GM03348 (cell line): ENCODE data around the gene FNIP2.
"Not testable (repeated sequence)": the region's sequence is repeated elsewhere in the genome, so short reads cannot be mapped to it uniquely, and the experiment has no call there.

Source experiments
- DNase-seq: peaks from one replicate; pipeline ENCODE4 v3.0.0; 2012; ENCODE audit warnings: low spot score

The FNIP2 gene

DNA sequence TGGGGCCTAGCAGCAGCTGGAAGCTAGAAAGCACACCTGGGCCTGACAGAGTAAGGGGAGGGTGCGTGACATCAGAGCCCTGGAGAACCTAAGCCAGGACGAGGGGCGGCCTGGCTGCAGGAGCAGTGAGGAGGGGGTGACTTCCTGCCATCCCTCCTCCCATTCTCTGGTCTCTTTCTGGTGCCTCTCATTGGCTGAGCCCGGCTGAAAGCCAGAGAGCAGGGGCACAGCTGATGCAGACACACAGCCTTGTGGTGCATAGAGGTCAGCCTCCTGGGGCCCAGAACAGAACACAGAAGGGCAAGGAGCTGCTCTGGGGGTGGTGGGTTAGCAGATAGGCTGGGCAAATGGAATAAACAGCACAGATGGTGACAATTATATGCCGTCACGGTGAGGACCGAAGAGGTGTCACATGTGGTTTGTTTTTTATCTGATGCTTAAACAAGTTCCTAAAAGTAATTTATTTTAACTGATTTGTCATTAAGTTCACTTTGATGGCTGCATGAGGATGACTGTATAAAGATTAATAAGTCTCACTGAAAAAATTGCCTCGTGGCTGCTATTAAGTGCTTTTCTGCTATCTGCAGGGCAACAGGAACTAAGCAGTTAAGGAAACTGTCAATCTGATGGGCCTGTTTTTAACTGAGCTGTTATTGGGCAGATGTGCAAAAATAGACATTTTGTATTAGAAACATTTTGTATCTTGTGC is 102.0 kb downstream of the FNIP2 start:
- DNase-seq = no peak

DNA sequence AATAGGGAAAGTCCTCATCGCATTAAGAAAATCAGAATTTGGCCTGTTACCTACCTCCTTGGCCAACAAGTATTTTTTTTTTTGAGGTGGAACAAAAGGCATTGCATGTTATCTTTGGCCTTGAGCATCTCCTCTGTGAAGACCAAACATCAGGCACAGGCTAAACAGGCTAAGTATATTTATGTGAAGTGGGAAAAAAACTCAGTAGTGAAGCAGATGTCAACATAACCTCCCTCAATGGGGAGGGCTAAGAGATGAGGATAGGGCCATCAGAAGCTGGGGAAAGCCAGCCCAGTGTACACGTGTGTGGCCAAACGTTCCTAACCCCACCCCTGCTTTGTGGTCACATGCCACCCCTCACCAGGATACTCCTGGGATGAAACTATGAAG is 102.5 kb downstream of the FNIP2 start:
- no peak for DNase-seq

DNA sequence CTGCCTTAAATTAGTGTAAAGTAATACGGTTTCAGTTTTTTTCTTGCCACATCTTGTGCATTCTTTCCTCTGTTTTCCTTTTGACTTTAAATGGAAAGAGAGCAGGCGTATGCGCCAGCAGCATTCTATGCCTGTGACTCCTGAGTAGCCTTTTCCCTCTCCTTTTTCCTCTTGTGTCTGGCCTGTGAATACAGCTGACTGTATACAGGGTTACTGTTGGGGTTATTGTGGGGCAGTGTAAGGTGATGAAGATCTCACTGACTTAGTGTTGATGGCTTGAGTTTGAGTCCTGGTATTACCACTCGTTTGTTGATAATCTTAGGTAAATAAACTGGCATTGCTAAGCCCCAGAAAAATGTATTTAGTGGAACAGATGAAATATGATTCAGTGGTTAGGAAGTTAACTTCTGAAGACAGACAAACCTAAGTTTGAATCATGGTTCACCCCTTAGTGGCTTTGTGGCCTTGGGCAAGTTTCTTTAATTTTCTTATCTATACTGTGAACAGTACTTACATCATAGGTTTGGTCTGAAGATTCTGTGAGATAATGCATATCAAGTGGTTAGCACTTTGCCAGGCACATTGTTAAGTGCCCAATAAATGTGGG is 105.1 kb downstream of the FNIP2 start:
- DNase-seq = peak; percentile 39

DNA sequence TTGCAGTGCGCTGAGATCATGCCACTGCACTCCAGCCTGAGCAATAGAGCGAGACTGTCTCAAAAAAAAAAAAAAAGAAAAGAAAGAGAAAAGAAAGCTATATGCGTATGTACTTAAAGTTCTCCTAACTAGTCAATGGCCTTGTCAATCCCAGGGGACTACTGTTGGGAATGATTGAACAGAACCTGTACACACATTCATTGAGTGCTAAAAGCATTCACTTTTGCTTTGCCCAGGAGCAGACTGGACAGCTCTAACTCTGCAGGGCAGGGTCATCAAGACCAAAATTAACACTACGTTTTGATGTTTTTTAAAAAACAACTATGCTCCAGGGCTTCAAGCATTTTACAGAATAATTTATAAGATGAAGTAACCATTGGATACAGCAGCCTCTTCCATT is 106.2 kb downstream of the FNIP2 start:
- no peak for DNase-seq

DNA sequence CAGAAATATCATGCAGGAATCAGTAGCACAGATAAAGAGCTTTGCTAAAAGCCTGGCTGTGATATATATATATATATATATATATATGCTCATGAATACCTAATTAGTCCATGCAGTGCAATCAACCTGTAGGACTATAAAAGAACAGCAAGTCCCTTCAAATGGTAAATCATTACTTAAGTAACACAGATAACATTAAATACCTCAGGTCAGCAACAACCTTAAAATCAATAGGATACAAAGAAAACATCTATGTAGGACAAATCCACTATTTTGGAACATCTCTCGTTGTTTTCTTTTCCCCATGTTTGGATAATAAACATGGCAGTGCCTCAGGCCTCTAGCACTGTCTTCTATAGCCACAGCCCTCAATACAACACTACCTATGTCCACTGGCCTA is 106.6 kb downstream of the FNIP2 start:
- no peak for DNase-seq

DNA sequence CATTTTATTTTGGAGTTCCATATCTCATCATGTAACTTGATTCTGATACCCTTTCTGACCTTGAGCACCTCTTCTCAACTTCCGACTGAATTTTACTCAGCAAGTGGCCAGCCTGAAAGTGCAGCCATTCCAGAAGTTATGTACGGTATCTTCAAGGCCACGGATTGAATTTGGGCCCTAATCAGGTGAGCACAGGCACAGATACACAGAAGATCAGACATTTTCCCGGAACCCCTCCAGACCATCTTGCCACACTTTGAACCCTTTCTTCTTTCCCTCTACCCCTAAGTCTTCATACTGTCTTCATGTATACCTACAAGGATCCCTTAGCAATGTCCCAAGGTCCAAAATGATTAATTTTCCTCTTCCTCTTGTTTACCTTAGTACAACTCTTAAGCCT is 108.2 kb downstream of the FNIP2 start:
- no peak for DNase-seq

DNA sequence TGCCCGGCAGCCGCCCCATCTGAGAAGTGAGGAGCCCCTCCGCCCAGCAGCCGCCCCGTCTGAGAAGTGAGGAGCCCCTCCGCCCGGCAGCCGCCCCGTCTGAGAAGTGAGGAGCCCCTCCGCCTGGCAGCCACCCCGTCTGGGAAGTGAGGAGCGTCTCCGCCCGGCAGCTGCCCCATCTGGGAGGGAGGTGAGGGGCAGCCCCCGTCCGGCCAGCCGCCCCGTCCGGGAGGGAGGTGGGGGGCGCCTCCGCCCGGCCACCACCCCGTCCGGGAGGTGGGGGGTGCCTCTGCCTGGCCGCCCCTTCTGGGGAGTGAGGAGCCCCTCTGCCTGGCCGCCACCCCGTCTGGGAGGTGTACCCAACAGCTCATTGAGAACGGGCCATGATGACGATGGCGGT is 113.3 kb downstream of the FNIP2 start:
- not testable (repeated sequence) for DNase-seq

DNA sequence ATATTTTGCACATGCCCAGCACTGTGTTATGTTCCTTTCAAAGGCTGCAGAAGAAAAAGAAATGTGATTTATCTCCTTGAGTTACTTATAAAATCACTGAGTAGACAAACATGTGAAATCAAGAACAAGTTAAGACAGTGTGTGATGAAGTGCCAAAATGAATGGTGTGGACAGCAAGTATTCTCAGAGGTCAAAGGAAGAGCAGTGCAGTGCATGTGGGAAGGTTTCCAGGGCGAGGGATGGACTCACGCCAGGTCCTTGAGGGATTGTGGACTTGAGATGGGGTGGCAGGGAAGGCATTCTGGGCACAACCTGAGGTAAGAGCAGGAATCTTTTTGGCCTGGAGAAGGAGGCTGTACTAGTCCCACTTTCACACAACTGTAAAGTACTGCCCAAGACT is 115.5 kb downstream of the FNIP2 start:
- DNase-seq = no peak

DNA sequence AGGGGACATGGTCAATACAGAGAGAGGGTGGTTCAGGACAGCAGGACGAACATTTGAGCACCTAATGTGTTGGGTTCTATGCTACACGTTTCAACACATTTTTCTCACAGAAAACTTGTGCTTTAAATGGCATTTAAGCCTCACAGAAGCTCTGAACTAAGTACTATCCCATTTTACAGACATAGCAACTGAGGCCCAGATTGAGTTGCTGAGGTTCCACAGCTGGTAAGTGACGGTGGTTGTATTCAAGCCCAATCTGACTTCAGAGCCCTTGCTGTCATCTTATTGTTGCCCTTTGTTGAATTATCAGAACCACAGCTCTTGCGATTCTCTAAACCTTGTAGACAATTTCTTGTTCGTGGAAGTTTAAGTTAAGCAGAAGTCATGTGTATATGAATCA is 116.7 kb downstream of the FNIP2 start:
- no peak for DNase-seq

DNA sequence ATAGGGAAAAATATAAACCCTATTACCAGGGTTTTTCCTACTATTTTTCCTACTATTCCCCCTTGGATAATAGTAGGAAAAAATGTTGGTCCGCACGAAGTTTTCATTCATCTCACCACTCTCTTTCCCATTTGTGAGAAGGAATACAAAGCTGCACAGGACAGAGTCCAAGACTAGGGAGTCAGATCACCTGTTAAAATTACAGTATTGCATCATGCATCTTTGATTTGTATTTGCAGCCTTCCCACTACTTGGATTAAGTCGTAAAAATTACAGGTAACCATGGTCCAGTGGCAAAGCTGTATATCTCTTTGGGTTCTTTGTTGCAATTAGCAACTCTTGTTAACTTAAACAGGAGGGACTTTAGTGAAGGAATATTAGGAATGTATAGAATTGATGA is 121.5 kb downstream of the FNIP2 start:
- DNase-seq = no peak

DNA sequence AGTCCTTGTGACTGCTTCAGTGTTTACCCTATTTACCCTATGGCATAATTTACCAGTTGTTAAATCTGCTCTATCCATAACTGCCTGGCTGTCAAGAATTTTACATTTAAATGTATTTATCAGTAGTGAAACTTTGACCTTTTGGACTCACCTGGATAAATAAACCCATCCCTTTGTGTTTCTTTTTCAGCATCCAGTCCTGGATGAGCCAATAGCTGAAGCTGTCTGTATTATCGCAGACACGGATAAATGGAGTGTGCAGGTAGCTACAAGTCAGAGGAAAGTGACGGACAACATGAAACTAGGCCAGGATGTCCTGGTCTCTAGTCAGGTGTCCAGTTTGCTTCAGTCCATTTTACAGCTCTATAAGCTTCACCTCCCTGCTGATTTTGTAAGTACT is 122.4 kb downstream of the FNIP2 start:
- DNase-seq = no peak

DNA sequence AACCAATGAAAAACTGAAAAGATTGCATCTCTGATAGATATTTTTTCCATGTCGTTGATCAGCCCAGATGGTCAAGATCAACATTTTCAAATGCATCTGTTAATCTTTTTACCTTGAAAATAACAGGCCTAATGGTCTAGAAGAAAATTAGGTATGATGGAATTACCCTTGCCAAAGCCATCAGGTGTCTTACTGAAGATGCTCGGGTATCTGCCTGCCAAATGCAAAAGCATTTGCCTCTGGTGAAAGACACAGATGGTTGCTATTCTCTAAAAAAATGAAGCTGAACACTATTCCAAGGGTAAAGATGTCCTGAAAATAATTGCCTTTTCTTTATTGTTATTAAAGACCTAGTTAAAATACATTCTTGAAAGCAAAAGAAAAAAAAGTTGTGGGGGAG is 126.0 kb downstream of the FNIP2 start:
- no peak for DNase-seq

DNA sequence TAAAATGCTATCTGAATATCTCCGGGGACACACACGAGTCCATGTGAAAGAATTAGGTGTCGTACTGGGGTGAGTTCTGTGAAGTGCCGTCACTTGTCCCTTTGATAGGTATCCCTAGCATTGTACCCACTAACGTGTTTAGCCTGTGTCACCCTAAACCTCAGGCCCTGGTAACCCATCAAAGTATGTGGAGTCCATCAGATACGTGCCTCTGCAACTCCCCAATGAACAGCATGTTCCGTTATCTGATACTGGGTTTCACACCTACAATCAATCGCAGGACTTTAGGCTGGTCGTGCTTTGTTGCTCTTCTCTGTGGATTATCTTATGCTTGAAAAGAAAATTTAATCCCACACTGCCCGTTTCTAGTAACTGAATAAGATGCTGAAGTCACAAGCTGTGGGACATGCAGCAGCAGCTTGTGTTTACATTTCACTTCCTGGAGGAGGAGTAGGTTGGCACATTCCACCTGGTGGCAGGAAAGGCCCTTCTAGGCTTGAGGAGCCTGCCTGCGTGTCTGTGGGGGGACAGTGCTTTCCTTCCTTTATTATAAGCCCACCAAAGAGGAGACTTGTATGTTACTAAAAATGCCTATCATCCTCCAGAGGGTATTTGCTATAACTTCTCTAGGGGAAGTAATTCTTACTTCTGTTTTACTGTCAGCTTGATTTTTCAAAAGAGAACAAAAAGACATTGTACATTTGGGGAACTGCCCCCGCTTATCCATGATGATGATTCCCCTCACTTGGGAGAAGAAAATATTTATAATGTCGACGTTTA is 127.2 kb downstream of the FNIP2 start:
- DNase-seq = no peak

DNA sequence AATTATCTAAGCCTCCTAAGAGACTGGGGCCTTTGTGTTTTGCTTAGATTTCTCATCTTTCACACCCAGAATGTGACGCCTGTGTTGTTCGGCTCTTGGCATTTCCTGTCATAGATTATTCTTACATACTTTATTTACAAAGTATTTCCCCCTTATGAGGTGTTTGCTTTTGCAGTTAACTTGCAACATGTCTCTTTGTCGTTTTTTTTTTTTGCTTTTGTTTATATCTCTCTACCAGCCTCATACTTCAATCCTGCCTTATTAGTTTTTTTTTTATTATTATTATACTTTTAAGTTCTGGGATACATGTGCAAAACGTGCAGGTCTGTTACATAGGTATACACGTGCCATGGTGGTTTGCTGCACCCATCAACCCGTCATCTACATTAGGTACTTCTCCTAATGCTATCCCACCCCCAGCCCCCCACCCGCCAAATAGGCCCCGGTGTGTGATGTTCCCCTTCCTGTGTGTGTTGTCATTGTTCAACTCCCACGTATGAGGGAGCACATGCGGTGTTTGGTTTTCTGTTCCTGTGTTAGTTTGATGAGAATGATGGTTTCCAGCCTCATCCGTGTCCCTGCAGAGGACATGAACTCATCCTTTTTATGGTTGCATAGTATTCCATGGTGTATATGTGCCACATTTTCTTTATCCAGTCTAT is 127.9 kb downstream of the FNIP2 start:
- not testable (repeated sequence) for DNase-seq

DNA sequence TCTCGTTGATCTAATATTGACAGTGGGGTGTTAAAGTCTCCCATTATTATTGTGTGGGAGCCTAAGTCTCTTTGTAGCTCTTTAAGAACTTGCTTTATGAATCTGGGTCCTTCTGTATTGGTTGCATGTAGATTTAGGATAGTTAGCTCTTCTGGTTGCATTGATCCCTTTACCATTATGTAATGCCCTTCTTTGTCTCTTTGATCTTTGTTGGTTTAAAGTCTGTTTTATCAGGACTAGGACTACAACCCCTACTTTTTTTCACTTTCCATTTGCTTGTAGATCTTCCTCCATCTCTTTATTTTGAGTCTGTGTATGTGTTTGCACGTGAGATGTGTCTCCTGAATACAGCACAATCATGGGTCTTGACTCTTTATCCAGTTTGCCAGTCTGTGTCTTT is 131.6 kb downstream of the FNIP2 start:
- not testable (repeated sequence) for DNase-seq

DNA sequence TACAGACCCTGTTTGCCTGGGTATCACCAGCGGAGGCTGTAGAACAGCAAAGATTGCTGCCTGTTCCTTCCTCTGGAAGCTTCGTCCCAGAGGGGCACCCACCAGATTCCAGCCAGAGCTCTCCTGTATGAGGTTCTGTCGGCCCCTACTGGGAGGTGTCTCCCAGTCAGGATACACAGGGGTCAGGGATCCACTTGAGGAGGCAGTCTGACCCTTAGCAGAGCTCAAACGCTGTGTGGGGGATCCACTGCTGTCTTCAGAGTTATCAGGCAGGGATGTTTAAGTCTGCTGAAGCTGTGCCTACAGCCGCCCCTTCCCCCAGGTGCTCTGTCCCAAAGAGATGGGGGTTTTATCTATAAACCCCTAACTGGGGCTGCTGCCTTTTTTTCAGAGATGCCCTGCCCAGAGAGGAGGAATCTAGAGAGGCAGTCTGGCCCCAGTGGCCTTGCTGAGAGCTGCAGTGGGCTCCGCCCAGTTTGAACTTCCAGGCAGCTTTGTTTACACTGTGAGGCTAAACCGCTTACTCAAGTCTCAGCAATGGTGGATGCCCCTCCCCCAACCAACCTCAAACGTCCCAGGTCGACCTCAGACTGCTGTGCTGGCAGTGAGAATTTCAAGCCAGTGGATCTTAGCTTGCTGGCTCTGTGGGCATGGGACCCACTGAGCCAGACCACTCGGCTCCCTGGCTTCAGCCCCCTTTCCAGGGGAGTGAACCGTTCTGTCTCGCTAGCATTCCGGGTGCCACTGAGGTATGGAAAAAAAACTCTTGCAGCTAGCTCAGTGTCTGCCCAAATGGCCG is 133.7 kb downstream of the FNIP2 start:
- not testable (repeated sequence) for DNase-seq

DNA sequence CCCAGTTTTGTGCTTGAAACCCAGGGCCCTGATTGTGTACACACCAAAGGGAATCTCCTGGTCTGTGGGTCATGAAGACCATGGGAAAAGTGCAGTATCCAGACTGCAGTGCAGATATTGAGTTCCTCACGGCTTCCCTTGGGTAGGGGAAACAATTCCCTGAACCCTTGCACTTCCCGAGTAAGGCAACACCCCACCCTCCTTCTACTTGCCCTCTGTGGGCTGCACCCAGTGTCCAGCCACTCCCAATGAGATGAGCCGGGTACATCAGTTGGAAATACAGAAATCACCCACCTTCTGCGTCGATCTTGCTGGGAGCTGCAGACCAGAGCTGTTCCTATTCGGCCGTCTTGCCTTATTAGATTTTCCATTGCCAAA is 134.2 kb downstream of the FNIP2 start:
- no peak for DNase-seq

DNA sequence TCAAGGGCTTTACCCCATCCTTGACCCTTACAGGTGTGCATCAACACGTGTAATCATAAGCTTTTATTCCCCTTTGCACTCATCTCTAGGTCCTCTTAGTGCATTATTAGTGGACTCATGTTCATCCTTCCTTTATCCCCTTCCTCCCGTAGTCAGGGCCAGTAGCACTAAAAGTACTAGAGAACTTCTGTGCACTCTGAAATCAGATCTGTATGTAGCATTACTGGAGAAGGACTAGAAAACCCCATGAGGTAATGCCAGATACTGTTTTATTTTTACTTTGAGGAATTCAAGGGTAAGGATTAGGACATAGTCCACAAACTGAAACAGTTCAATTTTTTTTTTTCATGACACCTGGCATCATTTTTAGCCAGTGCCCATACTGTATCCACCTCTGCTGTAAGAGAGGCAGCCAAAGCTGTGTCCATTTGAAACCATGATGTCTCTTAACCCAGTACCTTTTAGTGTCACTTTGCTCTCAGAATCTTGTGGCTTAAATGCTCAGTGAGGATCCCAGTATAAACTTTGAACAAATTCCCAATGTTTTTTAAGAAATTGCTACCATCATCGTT is 134.7 kb downstream of the FNIP2 start:
- DNase-seq = no peak

DNA sequence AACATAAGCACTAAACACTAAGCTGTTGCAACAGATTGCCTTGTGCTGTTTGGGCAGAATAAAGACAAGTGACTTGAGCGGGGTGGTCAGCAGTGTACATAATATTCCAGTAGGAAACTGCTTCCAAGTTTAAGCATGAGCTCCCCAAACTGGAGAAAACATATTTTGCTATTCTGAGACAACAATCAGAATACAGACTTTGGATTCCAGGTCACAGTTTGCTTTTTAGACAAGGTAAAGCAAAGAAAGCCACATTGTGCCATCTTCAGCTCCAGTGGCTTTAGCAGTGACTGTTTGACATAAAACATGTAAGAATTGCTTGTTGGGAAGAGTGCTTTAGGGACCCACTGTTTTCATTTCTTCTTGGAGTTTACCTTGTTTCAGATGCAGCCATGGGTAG is 136.0 kb downstream of the FNIP2 start:
- DNase-seq = no peak

DNA sequence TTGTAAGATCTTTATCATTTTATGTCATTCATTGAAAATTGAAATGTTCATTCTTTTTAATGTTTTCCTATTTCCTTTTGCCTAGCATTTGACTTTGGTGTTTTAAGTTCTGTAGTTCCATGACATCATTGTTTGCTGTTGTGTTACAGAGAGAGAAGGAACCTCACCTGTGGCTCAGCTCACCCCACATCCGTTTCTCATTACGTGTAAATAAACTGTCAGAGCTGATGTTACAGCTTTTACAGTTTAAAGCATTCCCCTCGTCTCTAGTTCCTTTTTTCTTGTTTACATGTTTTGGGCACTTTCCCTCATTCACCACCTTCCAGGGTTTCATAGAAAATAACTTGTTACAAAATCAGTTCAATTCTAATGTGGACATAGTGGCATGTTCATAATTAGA is 137.2 kb downstream of the FNIP2 start:
- no peak for DNase-seq

DNA sequence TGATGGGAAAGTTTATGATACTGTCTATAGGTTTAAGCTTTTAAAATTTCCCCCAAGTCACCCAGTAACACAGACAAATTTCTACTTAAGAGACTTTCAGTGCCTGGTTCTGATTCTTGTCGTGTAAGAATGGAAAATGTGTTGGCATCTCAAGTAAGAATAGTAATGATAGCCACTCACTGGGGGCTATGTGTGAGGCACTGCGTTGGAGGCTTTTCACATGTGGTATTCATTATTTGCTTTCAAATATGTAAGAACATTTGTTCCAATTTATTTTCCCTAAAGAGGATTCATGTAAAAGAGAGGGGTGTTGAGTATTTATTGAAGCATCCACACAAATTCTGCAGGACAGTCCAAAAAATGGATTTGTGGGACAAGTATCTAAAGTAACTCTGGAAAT is 143.6 kb downstream of the FNIP2 start:
- DNase-seq = peak; percentile 15

DNA sequence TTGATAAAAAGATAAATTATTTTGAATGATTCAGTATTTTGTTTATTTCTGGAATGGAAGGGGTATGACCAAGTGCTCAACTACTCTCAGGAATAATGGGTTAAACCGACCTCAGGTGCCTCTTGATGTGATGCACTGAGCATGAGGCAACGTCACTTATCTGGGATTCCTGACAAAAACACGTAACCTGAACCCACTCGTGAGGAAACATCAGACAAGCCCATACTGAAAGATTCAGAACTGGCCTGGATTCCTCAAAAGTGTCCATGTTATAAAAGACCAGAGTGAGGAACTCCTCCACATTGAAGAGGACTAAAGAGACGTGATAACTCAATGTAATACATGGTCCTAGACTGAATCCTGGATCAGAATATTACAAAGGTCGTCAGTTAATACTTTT is 144.0 kb downstream of the FNIP2 start:
- no peak for DNase-seq
